Smooth muscle cell (in vitro differentiated cells): ENCODE results near the gene SPIC. TPM values are rescaled to one million over a fixed set of nuclear protein-coding genes. Genes with fewer than 3 reads are reported as not detected.

ENCODE experiments used
- DNase-seq: peaks from one replicate; lab custom pipeline; 2025; ENCODE audit not compliant: unreplicated experiment; lab: John Stamatoyannopoulos, UW
- H2AFZ ChIP-seq: fragments of 200-600 bp; sonication (generic); 2 replicates; pipeline ENCODE4 v1.6.0; 2016; ENCODE audit warnings: antibody characterized with exemption, low read depth, mild to moderate bottlenecking
- H3F3A ChIP-seq: fragments of 200-600 bp; sonication (generic); 2 replicates; pipeline ENCODE4 v1.6.0; 2017; ENCODE audit warnings: antibody characterized with exemption, low read depth
- H3K27ac ChIP-seq: fragments of 200-600 bp; sonication (generic); 2 replicates; pipeline ENCODE4 v1.5.1; 2016; ENCODE audit warnings: low read depth, mild to moderate bottlenecking
- H3K27me3 ChIP-seq: fragments of 200-600 bp; sonication (generic); 2 replicates; pipeline ENCODE4 v1.6.1; 2016; ENCODE audit warnings: low read depth, mild to moderate bottlenecking
- H3K36me3 ChIP-seq: fragments of 200-600 bp; sonication (generic); 2 replicates; pipeline ENCODE4 v1.5.1; 2016; ENCODE audit warnings: low read depth
- H3K4me1 ChIP-seq: fragments of 200-600 bp; sonication (generic); 2 replicates; pipeline ENCODE4 v1.5.1; 2016; ENCODE audit warnings: low read depth
- H3K4me2 ChIP-seq: fragments of 200-600 bp; sonication (generic); 2 replicates; pipeline ENCODE4 v1.6.0; 2016; ENCODE audit warnings: mild to moderate bottlenecking
- H3K4me3 ChIP-seq: fragments of 200-600 bp; sonication (generic); 2 replicates; pipeline ENCODE4 v1.5.1; 2016; ENCODE audit warnings: mild to moderate bottlenecking
- H3K79me2 ChIP-seq: fragments of 200-600 bp; sonication (generic); 2 replicates; pipeline ENCODE4 v1.6.0; 2016; ENCODE audit warnings: low read depth, mild to moderate bottlenecking
- H3K9ac ChIP-seq: fragments of 200-600 bp; sonication (generic); 2 replicates; pipeline ENCODE4 v1.6.0; 2016; ENCODE audit warnings: low read depth
- H3K9me3 ChIP-seq: fragments of 200-600 bp; sonication (generic); replicated peaks from 2 replicates; pipeline ENCODE4 v1.5.1; 2016; ENCODE audit warnings: low read depth
- H4K20me1 ChIP-seq: fragments of 200-600 bp; sonication (generic); 2 replicates; pipeline ENCODE4 v1.6.0; 2016; ENCODE audit warnings: low read depth
- WGBS: methylation state at CpG from one replicate; pipeline ENCODE4 v1.1.7; 2016; ENCODE audit warnings: low lambda C conversion rate; 5-methylcytosine and 5-hydroxymethylcytosine counted together
- polyA plus RNA-seq: library from polyadenylated mRNA; unstranded; fragments of >200 nt; fragmentation: Nextera tagmentation; extraction: Ambion mirVana; gene quantifications from 2 replicates; pipeline ENCODE4 v1.2.1, GENCODE V29; 2016
- total RNA-seq: library from RNA; depleted of rRNA; stranded (reverse); fragments of >200 nt; gene quantifications from 2 replicates; pipeline ENCODE4 v1.2.3, GENCODE V29; 2014
- TF ChIP-seq, protein P1 (sequence below): fragments of 200-600 bp; sonication (generic); IDR thresholded peaks from 2 replicates; pipeline ENCODE4 v1.5.1; 2017; ENCODE audit warnings: borderline replicate concordance, mild to moderate bottlenecking, antibody characterized with exemption; ENCODE audit not compliant: insufficient read depth, poor library complexity, severe bottlenecking

The SPIC gene
- total and polyA plus RNA-seq, 2 experiments from 2014 or later = not detected

DNA sequence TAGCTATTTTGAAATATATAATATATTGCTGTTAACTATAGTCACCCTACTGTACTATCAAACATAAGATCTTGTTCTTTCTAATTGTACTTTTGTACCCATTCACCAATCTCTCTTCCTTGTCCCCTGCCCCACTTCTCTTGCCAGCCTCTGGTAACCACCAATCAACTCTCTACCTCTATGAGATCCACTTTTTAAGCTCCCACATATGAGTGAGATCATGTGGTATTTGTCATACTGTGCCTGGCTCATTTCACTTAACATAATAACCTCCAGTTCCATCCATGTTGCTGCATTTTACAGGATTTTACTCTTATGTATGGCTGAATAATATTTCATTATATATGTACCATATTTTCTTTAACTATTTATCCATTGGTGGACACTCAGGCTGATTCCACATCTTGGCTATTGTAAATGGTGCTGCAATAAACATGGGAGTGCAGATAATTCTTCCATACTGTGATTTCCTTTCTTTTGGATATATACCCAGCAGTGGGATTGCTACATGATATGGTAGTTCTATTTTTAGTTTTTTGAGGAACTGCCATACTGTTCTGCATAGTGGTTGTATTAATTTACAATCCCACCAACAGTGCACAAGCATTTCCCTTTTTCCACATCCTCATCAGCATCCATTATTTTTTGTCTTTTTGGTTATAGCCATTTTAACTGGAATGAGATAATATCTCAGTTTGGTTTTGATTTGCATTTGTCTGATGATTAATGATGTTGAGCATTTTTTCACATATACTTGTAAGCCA lies 33.5 kb upstream of the SPIC start:
- H3K27me3 ChIP-seq = no peaks in the 10 kb centered on the region
- H3K27ac ChIP-seq = no peak overlapping the region
- no peak for DNase-seq
- no peak overlapping the region for H2AFZ ChIP-seq
- H3F3A ChIP-seq = no peaks in the 10 kb centered on the region
- no peaks in the 10 kb centered on the region for H3K36me3 ChIP-seq
- no peaks in the 10 kb centered on the region for H3K9me3 ChIP-seq
- H3K79me2 ChIP-seq = no peaks in the 10 kb centered on the region
- TF ChIP-seq, protein P1, sequence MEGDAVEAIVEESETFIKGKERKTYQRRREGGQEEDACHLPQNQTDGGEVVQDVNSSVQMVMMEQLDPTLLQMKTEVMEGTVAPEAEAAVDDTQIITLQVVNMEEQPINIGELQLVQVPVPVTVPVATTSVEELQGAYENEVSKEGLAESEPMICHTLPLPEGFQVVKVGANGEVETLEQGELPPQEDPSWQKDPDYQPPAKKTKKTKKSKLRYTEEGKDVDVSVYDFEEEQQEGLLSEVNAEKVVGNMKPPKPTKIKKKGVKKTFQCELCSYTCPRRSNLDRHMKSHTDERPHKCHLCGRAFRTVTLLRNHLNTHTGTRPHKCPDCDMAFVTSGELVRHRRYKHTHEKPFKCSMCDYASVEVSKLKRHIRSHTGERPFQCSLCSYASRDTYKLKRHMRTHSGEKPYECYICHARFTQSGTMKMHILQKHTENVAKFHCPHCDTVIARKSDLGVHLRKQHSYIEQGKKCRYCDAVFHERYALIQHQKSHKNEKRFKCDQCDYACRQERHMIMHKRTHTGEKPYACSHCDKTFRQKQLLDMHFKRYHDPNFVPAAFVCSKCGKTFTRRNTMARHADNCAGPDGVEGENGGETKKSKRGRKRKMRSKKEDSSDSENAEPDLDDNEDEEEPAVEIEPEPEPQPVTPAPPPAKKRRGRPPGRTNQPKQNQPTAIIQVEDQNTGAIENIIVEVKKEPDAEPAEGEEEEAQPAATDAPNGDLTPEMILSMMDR = no peak
- no peaks in the 10 kb centered on the region for H4K20me1 ChIP-seq
- H3K4me2 ChIP-seq = no peak overlapping the region
- no peak overlapping the region for H3K4me3 ChIP-seq
- H3K9ac ChIP-seq = no peak overlapping the region
- H3K4me1 ChIP-seq = no peaks in the 10 kb centered on the region

DNA sequence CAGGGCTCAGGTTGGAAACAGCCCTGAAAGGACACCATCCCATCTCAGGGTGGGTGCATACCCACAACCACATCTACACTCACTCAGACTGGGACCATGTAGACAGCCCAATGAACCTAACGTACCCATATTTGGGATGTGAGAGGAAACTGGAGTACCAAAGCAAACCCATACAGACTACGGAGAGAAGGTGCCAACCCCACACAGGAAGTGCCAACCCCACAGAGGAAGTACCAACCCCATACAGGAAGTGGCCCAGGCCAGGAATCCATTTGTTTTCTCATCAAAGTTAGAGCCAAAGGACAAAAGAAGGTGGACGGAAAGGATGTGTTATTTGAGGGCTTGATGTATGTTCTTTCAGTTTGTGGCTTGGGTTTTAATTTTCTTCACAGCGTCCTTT lies 19.5 kb upstream of the SPIC start:
- Histone ChIP-seq H4K20me1 (no peaks in the 10 kb centered on the region), H3F3A (no peaks in the 10 kb centered on the region), H3K27me3 (no peaks in the 10 kb centered on the region), H3K4me3 (no peak overlapping the region), H3K36me3 (no peaks in the 10 kb centered on the region), H3K27ac (no peak overlapping the region), H3K9ac (no peak overlapping the region), H2AFZ (no peak overlapping the region), H3K79me2 (no peaks in the 10 kb centered on the region), H3K4me2 (no peak overlapping the region), H3K9me3 (no peaks in the 10 kb centered on the region), H3K4me1 (no peaks in the 10 kb centered on the region)
- TF ChIP-seq, protein P1 = no peak
- DNase-seq = no peak
- WGBS = 89% methylated on average over 4 of the region's 4 CpGs

DNA sequence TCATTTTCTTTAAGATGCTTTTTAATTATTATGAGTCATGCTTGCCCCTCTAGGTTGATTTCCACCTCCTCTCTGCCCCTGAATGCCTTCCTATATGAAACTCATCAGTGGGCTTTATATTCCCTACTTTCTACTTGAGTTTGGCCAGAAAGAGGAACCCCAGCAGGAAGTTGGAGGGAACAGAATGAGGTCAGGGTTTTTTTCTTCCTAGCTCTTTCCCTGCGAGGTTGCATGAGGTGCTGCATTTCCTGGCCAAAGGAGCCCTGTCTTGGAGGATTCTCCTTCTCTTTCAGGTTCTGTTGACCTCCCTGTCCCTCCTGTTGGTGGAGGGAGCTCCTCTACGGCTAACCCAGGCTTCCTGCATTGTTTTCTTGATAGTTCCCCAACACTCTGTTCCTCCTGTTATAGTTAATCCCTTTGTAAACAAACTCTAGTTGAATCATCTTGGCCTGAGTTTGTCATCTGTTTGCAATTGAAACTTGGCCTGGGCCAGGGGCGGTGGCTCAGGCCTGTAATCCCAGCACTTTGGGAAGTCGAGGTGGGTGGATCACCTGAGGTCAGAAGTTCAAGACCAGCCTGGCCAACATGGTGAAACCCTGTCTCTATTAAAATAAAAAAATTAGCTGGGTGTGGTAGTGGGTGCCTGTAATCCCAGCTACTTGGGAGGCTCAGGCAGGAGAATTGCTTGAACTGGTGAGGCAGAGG lies 15.3 kb upstream of the SPIC start:
- Histone ChIP-seq H3K27me3 (no peaks in the 10 kb centered on the region), H3F3A (no peaks in the 10 kb centered on the region), H3K27ac (no peak overlapping the region), H3K9me3 (no peaks in the 10 kb centered on the region), H3K79me2 (no peaks in the 10 kb centered on the region), H2AFZ (no peak overlapping the region), H3K4me2 (no peak overlapping the region), H3K4me1 (no peaks in the 10 kb centered on the region), H4K20me1 (no peaks in the 10 kb centered on the region), H3K36me3 (no peaks in the 10 kb centered on the region), H3K9ac (no peak overlapping the region), H3K4me3 (no peak overlapping the region)
- 43% methylated on average over 4 of the region's 4 CpGs for WGBS
- TF ChIP-seq, protein P1 = no peak
- no peak for DNase-seq

DNA sequence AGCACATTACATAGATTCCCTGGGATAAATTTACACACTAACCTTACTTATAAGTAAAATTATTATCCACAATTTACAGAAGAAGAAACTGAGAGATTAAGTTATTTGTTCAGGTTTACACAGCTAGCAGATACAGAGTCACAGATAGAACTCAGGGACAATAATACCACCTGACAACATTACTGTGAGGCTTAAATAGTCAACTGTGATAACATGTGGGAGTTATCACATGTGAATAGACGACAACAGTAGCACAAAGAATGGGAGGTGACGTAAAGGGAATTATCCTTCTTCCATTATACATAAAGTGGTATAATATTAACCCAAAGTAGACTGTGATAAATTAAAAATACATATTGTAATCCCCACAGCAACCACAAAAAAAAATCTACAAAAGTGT lies 6.2 kb upstream of the SPIC start:
- no peak overlapping the region for H2AFZ ChIP-seq
- no peaks in the 10 kb centered on the region for H3F3A ChIP-seq
- H3K4me1 ChIP-seq = no peaks in the 10 kb centered on the region
- H3K9me3 ChIP-seq = no peaks in the 10 kb centered on the region
- H3K27me3 ChIP-seq = peaks cover 4% of the 10 kb centered on the region
- H3K4me3 ChIP-seq = no peak overlapping the region
- 92% methylated on average over 2 of the region's 2 CpGs for WGBS
- DNase-seq = no peak
- H3K27ac ChIP-seq = no peak overlapping the region
- H4K20me1 ChIP-seq = no peaks in the 10 kb centered on the region
- no peak overlapping the region for H3K9ac ChIP-seq
- H3K36me3 ChIP-seq = no peaks in the 10 kb centered on the region
- no peaks in the 10 kb centered on the region for H3K79me2 ChIP-seq
- no peak overlapping the region for H3K4me2 ChIP-seq
- TF ChIP-seq, protein P1 = no peak
